ENCODE measurements around the gene TUBB2B. TPM values are rescaled to one million over a fixed set of nuclear protein-coding genes. Genes with fewer than 3 reads are reported as not detected.

The TUBB2B gene
- total and polyA plus RNA-seq, 2 donors (not counting 3 experiments of a cell fraction or from before 2014, with no cell fraction given), result 5.1 to 8.3 TPM

DNA sequence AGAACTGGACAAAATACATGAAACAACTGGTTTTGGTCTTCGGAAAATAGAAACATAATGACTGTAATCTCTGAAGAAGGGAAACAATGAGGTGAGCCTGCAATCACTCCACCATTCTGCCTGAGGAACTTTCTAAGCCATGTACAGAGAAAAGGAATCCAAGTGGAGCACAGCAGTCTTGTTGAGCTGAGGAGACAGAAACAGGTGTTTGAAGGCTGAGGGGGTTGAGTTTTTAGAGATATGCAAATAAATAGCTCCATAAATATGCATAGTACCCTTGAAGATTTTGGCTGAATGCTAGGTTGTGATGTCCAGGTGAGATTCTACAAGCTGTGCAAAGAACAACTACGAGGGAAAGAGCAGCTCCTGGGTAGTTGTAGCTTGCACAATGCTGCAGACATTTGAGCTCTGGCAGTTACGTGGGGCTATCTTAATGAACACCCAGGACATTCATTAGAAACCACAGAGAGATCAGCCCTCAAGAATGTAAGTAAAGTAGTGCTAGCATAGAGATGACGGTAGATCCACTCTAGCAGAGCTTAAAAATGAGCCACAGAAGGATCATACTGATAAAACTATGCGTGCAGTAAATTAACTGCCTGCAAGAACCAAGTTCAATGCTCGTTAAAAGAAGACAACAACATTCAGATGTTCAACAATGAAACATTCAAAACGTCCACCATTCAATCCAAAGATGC, 24.3 kb downstream of the TUBB2B start:
- H3K4me1 ChIP-seq (ENCODE audit: control insufficient read depth, extremely low read depth, insufficient read depth, low read length), result no peaks in the 10 kb centered on the region
- no peaks in the 10 kb centered on the region for H3K9me3 ChIP-seq (replicated peaks; ENCODE audit: control insufficient read depth, insufficient read depth, low read length)
- CTCF ChIA-PET, result interaction anchor here (0.8 kb wide), 1 partner anchor 15 kb away, joined by 3 read pairs; no protein-coding TSS in a partner anchor
- no peaks in the 10 kb centered on the region for H3K36me3 ChIP-seq (ENCODE audit: control insufficient read depth in 2 of 2, extremely low read depth in 1 of 2, insufficient read depth in 2 of 2, low read length in 2 of 2)
- no peak overlapping the region for H3K9ac ChIP-seq (replicated peaks; ENCODE audit: extremely low read depth, insufficient read depth, low read length)
- no peaks in the 10 kb centered on the region for H3K79me2 ChIP-seq (ENCODE audit: control insufficient read depth, insufficient read depth, low read length)
- no peak overlapping the region for H3K27ac ChIP-seq (ENCODE audit: insufficient read depth, low read depth, low read length)
- H2AFZ ChIP-seq (ENCODE audit: low read depth, low read length), result no peak overlapping the region
- peaks cover 12 to 17% of the 10 kb centered on the region in 2 experiments for H3K27me3 ChIP-seq (ENCODE audit: control insufficient read depth in 2 of 2, insufficient read depth in 2 of 2, low read length in 2 of 2)
- H3K9me1 ChIP-seq (replicated peaks; ENCODE audit: control insufficient read depth, extremely low read depth, insufficient read depth, low read length), result no peaks in the 10 kb centered on the region
- intact Hi-C loops (cut with micrococcal nuclease), result no loop called here
- H3K4me3 ChIP-seq (replicated peaks in 1 of 3; ENCODE audit: insufficient read depth in 1 of 3, low read depth in 1 of 3, low read length in 3 of 3), result no peak overlapping the region
- dilution Hi-C loops (cut with MboI; ENCODE audit: extremely low pct_ligation_motif_present, low sequenced_read_pairs), result no loop called here
- no peak for FAIRE-seq
- TF ChIP-seq EZH2 (IDR thresholded peaks at IDR 0.05; ENCODE audit: borderline replicate concordance, low read depth, low read length, severe bottlenecking) (no peak), FOS (IDR thresholded peaks at IDR 0.05; ENCODE audit: borderline replicate concordance, insufficient read depth, low read length) (no peak), POLR2A (IDR thresholded peaks at IDR 0.05; ENCODE audit: low read depth, low read length) (no peak), MYC (IDR thresholded peaks at IDR 0.05; ENCODE audit: low read depth, low read length) (no peak), POLR2AphosphoS5 (IDR thresholded peaks at IDR 0.05; ENCODE audit: insufficient read depth, low read depth, low read length) (no peak), GATA2 (IDR thresholded peaks at IDR 0.05; ENCODE audit: insufficient read depth, insufficient read length, low read depth, low read length) (no peak), JUN (IDR thresholded peaks at IDR 0.05; ENCODE audit: borderline replicate concordance, insufficient read depth, insufficient read length, low read depth) (no peak)
- TF ChIP-seq, protein P1, sequence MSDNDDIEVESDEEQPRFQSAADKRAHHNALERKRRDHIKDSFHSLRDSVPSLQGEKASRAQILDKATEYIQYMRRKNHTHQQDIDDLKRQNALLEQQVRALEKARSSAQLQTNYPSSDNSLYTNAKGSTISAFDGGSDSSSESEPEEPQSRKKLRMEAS (IDR thresholded peaks at IDR 0.05; ENCODE audit: insufficient read depth, insufficient read length), result no peak
- TF ChIP-seq, protein P2, sequence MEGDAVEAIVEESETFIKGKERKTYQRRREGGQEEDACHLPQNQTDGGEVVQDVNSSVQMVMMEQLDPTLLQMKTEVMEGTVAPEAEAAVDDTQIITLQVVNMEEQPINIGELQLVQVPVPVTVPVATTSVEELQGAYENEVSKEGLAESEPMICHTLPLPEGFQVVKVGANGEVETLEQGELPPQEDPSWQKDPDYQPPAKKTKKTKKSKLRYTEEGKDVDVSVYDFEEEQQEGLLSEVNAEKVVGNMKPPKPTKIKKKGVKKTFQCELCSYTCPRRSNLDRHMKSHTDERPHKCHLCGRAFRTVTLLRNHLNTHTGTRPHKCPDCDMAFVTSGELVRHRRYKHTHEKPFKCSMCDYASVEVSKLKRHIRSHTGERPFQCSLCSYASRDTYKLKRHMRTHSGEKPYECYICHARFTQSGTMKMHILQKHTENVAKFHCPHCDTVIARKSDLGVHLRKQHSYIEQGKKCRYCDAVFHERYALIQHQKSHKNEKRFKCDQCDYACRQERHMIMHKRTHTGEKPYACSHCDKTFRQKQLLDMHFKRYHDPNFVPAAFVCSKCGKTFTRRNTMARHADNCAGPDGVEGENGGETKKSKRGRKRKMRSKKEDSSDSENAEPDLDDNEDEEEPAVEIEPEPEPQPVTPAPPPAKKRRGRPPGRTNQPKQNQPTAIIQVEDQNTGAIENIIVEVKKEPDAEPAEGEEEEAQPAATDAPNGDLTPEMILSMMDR (IDR thresholded peaks at IDR 0.05; ENCODE audit: extremely low read depth in 1 of 2, insufficient read depth in 1 of 2, low read depth in 1 of 2, low read length in 2 of 2), result no peak
- no peaks in the 10 kb centered on the region for H4K20me1 ChIP-seq (replicated peaks; ENCODE audit: control insufficient read depth, extremely low read depth, insufficient read depth, low read length)
- H3K4me2 ChIP-seq (ENCODE audit: insufficient read depth, low read length), result no peak overlapping the region
- DNase-seq (ENCODE audit: low read depth, low spot score), result no peak
- no TSS peak for BruUV-seq (replicated peaks)
- POLR2A ChIA-PET, result no interaction called here
